Fibroblast of skin of right quadriceps (primary cell): ENCODE data around the gene HSPB7.
"Not testable (repeated sequence)": the region's sequence is repeated elsewhere in the genome, so short reads cannot be mapped to it uniquely, and the experiment has no call there.

Source experiments
- DNase-seq: peaks from one replicate; pipeline ENCODE4 v3.0.0-alpha.2; 2013

The HSPB7 gene

GRCh38 chr1:16048573-16049189, 30.8 kb upstream of the HSPB7 start:
- DNase-seq: peak; percentile 56

DNA sequence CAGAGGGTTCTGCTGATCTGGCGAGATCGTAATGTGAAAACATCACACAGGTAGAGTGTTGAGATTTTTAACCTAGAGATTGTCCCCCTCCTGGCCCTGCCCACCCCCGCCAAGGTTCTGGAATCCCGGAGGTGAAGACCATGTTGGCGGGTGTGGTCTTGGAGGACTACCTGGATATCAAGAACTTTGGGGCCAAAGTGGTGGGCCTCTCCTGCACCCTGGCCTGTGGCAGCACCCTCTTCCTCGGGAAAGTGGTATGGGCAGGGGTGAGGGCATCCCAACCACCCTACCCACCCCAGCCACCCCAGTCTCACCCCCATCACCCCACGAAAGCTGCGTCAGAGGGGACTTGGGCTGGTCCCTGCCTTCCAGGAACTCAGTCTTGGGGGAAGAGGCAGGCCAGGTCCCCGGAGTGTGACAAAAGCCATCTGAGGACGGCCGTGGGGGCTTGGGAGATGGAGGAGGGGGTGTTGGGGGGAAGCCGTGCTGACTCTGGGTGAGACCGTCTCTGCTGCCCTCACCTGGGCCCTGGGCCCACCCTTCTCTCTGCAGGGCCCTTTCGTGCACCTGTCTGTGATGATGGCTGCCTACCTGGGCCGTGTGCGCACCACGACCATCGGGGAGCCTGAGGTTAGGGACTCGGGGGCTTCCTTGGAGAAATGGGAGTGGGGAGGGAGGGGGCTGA, 30.1 kb upstream of the HSPB7 start:
- DNase-seq: no peak

DNA sequence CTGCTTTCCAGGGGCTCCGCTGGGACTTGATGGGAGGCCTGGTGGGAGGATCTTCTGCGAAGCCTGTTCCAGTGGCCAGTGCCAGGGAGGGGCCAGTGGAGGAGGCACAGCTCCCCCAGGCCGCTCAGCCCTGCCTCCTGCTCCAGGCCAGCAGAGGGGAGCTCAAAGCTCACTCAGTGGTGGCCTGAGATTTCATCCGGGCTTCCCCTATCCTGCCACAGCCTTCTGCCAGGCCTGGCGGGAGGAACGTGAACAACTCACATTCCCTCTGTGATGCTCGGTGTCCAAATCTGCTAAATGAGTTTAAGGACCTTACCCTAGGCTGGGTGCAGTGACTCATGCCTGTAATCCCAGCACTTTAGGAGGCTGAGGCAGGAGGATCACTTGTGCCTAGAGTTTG, 29.0 kb upstream of the HSPB7 start:
- DNase-seq: no peak

GRCh38 chr1:16043950-16044349, 26.1 kb upstream of the HSPB7 start:
- no peak for DNase-seq

- no peak for DNase-seq
These were observed 25.7 kb upstream of the HSPB7 start, which contains the start of gene CLCNKB for GRCh38 chr1:16043521-16043920. TSS of gene CLCNKB (plus strand) at chr1:16043782. CDS start at chr1:16044493, 711 bp downstream.

GRCh38 chr1:16042654-16043053, 24.8 kb upstream of the HSPB7 start:
- DNase-seq: not testable (repeated sequence)

- no peak for DNase-seq
These were observed 24.3 kb upstream of the HSPB7 start for GRCh38 chr1:16042096-16042495.

- DNase-seq: no peak
These were observed 23.4 kb upstream of the HSPB7 start for GRCh38 chr1:16041200-16041599.

DNA sequence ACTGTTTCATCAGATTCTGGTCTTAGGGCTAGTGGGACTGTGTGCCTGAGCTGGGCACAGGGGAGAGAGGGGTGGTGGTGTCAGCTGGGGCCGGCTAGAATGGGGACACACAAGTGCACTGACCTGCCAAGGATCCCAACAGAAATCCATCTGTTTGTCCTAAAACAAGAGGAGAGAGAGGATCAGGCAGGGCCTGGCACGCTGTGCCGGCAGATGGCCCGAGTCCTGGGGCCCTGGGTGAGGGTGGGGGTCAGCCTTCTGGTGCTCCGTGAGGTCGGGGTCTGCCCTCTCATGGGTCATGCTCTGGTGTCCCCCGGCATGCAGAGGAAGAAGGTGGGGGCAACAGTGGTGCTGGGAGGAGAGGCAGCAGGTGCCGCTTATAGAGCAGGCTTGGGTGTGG, 22.0 kb upstream of the HSPB7 start:
- DNase-seq: not testable (repeated sequence)

DNA sequence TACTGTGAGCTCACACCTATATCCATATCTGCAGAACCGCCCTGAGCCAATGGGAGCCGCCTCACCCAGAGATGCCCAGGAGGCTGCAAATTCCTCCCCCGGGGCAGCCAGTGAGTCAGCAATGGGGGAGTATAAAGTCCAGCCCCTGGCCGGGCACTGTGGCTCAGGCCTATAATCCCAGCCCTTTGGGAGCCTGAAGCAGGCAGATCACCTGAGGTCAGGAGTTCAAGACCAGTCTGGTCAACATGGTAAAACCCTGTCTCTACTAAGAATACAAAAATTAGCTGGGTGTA, 20.7 kb upstream of the HSPB7 start:
- no peak for DNase-seq

- not testable (repeated sequence) for DNase-seq
These were observed 18.6 kb upstream of the HSPB7 start for GRCh38 chr1:16036461-16036860.

GRCh38 chr1:16033103-16033632, 15.3 kb upstream of the HSPB7 start:
- not testable (repeated sequence) for DNase-seq

- DNase-seq: peak; percentile 82
These were observed 14.7 kb upstream of the HSPB7 start for GRCh38 chr1:16032388-16033102.

- no peak for DNase-seq
These were observed 13.7 kb upstream of the HSPB7 start for GRCh38 chr1:16031551-16031950.

GRCh38 chr1:16029288-16029687, 11.4 kb upstream of the HSPB7 start:
- no peak for DNase-seq

- not testable (repeated sequence) for DNase-seq
These were observed 11.1 kb upstream of the HSPB7 start for GRCh38 chr1:16029003-16029268.

GRCh38 chr1:16028237-16029002, 10.6 kb upstream of the HSPB7 start:
- DNase-seq: no peak

DNA sequence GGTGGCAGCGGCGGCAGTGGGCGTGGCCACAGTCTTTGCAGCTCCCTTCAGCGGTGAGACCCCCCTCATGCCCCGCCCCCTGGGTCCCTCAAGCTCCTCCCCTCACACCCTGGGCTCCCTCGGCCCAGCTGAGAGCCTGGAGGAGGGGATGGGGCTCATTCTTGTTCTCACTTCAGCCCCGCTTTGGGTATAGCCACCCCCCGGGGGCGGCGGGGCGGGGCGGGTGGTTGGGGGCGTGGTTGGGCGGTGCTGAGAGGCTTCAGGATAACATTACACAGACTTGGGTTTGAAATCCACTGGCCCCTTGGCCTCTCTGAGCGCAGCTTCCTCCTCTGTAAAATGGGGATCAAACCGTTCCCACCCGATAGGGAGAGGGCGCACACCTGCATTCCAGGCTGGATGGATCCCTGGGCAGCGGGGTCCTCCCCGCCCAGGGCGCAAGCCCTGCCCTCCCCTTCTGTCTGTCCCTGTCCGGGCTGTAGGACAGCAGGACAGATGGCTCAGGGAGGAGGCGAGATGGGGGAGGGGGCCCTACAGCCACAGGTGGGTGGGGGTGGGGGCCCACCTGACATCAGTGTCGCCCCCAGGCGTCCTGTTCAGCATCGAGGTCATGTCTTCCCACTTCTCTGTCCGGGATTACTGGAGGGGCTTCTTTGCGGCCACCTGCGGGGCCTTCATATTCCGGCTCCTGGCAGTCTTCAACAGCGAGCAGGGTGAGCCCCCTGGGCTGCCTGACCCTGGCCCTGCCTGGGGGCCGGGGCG, 9.1 kb upstream of the HSPB7 start:
- DNase-seq: peak; percentile 27

DNA sequence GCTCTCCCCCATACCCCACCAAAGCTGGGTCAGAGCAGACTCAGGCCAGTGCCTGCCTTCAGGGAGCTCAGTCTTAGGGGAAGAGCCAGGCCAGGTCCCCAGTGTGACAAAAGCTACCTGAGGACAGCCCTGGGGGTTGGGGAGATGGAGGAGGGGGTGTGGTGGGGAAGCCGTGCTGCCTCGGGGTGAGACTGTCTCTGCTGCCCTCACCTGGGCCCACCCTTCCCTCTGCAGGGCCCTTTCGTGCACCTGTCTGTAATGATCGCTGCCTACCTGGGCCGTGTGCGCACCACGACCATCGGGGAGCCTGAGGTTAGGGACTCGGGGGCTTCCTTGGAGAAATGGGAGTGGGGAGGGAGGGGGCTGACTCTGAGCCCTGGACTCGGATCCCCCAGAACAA, 8.5 kb upstream of the HSPB7 start:
- DNase-seq: not testable (repeated sequence)

- no peak for DNase-seq
These were observed 5.3 kb upstream of the HSPB7 start for GRCh38 chr1:16023050-16023653.

GRCh38 chr1:16022393-16022792, 4.5 kb upstream of the HSPB7 start:
- DNase-seq: no peak

- DNase-seq: no peak
These were observed 3.8 kb upstream of the HSPB7 start, which contains the start of gene CLCNKA for GRCh38 chr1:16021681-16022080. TSS of gene CLCNKA (plus strand) at chr1:16022036. CDS start at chr1:16022620, 584 bp downstream.
